Activated CD4-positive, alpha-beta T cell treated with anti-CD3 and anti-CD28 coated beads for 36 hours (primary cell): ENCODE measurements around the gene PPM1L. TPM values are rescaled to one million over a fixed set of nuclear protein-coding genes. Genes with fewer than 3 reads are reported as not detected.

Experiments
- ATAC-seq: fragments of 200-7000 bp; cut with Tn5 transposase; one replicate; pipeline ENCODE4 v1.10.0; 2021; ENCODE audit warnings: mild to moderate bottlenecking, moderate library complexity
- CTCF ChIA-PET: fragments of 350-600 bp; sonication (Branson Sonifier 250); formaldehyde crosslinking; loops from one replicate; lab custom pipeline; 2021; ENCODE audit warnings: antibody characterized with exemption; lab: Charles Lee
- POLR2A ChIA-PET: fragments of 350-600 bp; sonication (Branson Sonifier 250); formaldehyde crosslinking; loops from one replicate; lab custom pipeline; 2021; ENCODE audit warnings: antibody characterized with exemption, inconsistent platforms; lab: Charles Lee
- DNase-seq: peaks from one replicate; pipeline ENCODE4 v3.0.0-alpha.2; 2020
- H3K27ac Mint-ChIP-seq: one replicate; pipeline ENCODE4 v1.8.0; 2021; ENCODE audit warnings: mixed read lengths
- H3K27me3 Mint-ChIP-seq: one replicate; pipeline ENCODE4 v1.8.0; 2021; ENCODE audit warnings: mixed read lengths
- H3K36me3 Mint-ChIP-seq: one replicate; pipeline ENCODE4 v1.8.0; 2021; ENCODE audit warnings: low read depth, mixed read lengths
- H3K4me1 Mint-ChIP-seq: one replicate; pipeline ENCODE4 v1.8.0; 2021; ENCODE audit warnings: mixed read lengths
- H3K4me3 Mint-ChIP-seq: one replicate; pipeline ENCODE4 v1.8.0; 2021; ENCODE audit warnings: mild to moderate bottlenecking, moderate library complexity, mixed read lengths
- H3K9me3 Mint-ChIP-seq: one replicate; pipeline ENCODE4 v1.8.0; 2021; ENCODE audit warnings: low read depth, mixed read lengths
- intact Hi-C, 2 experiments: fragments of 100-400 bp; cut with DNase I in 1 of 2; cut with micrococcal nuclease in 1 of 2; formaldehyde crosslinking; loops; one replicate each; pipeline versions ENCODE4 v1.14.2 to v1.15.1; 2022 to 2024; cut with DNase I, micrococcal nuclease
- total RNA-seq, 2 experiments: library from RNA; stranded (reverse); gene quantifications; one replicate each; pipeline ENCODE4 v1.2.3, GENCODE V29; 2021

PPM1L gene
- total RNA-seq, 2 experiments from 2014 or later, result 1.8 to 2.4 TPM

- intact Hi-C loops, result no loop called here
- no peak for DNase-seq
- no peaks in the 10 kb centered on the region for H3K36me3 Mint-ChIP-seq
- H3K4me3 Mint-ChIP-seq, result no peak overlapping the region
- H3K4me1 Mint-ChIP-seq, result no peaks in the 10 kb centered on the region
- no peaks in the 10 kb centered on the region for H3K27me3 Mint-ChIP-seq
- ChIA-PET POLR2A (no interaction called here), CTCF (interaction anchor here (0.6 kb wide), 1 partner anchor 243 kb away, joined by 3 read pairs; no protein-coding TSS in a partner anchor)
- ATAC-seq, result no peak
- H3K27ac Mint-ChIP-seq, result no peak overlapping the region
- peaks cover 9% of the 10 kb centered on the region for H3K9me3 Mint-ChIP-seq
These were observed 294.9 kb downstream of the PPM1L start for GRCh38 chr3:161050935-161051334.

DNA sequence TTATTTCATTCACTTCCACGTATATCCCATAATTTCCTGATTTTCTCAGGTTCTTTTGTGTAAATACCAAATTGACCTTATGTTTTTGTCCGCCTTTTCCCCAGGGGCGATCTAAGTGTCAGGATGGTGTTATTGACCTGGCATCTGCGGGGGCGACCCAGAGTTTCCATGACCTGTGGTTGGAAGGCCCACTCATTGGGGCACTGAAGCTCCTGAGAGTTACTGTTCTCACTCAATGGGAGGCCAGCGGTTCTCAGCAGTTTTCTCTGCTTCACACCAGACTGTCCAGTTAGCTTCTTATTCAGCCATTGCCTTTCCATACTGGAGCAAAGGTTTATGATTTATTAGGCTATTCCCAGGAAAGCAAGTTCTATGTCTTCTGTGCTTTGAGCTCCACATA lies 295.8 kb downstream of the PPM1L start:
- H3K4me1 Mint-ChIP-seq, result no peaks in the 10 kb centered on the region
- no peak overlapping the region for H3K4me3 Mint-ChIP-seq
- H3K27ac Mint-ChIP-seq, result no peak overlapping the region
- H3K27me3 Mint-ChIP-seq, result no peaks in the 10 kb centered on the region
- peaks cover 8% of the 10 kb centered on the region for H3K9me3 Mint-ChIP-seq
- intact Hi-C loops, result no loop called here
- DNase-seq (no peak), ATAC-seq (no peak)
- POLR2A ChIA-PET, result no interaction called here
- H3K36me3 Mint-ChIP-seq, result no peaks in the 10 kb centered on the region
- CTCF ChIA-PET, result no interaction called here

DNA sequence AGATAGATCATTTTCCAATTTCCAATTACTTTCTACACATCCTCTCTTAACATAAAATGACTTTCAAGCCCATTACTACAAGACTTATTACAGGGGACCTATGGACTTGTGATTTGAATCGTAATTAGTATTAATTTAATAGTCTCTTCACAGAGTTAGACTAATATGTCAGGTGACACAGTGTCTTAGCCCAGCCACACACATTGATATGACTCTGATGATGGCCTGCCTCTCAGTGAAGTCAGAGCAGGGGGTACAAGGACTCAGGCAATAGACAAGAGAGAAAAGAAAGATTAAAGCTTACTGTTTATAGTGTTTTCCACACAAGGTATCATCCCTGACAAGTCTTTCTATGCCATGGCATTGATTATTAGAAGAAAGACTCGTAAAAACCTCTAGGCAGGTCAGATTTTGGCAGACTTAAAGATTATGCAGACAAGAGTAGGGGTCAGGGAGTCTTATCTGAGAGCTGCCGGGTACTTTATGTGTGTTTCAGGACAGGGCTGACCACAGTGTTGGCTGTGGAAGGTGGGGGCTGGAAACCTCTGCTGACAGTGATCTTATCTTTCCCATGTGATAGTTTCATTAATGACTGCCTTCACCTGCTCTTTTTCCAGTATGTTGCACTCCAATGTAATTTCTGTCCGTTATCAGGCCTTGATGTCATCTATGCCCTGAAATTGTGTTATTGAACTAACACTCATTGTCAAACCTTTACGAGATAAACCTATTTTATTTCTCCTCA lies 299.0 kb downstream of the PPM1L start:
- POLR2A ChIA-PET, result no interaction called here
- CTCF ChIA-PET, result no interaction called here
- H3K4me1 Mint-ChIP-seq, result no peaks in the 10 kb centered on the region

DNA sequence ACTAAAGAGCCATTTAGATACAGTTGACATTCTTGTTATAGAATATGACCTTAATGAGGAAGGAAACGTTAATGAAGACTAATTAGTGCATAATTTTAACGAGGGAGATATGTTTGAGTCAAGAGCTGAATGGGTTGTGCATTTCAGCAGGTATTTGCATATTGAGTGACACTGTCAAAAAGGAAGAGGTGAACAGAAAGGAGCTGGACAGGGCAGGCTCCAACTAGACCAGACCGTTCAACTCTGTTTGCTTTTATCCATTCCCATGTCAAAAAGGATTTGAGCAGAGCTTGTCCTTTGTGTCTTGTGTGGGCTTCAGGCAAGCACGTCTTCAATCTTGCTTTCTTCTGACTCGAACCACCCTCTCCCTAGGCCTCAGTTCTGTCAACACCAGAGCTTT lies 308.4 kb downstream of the PPM1L start:
- H3K4me1 Mint-ChIP-seq, result no peaks in the 10 kb centered on the region
- POLR2A ChIA-PET, result no interaction called here
- no peak overlapping the region for H3K27ac Mint-ChIP-seq
- H3K36me3 Mint-ChIP-seq, result no peaks in the 10 kb centered on the region
- no peak for DNase-seq
- CTCF ChIA-PET, result no interaction called here
- H3K4me3 Mint-ChIP-seq, result no peak overlapping the region
- H3K27me3 Mint-ChIP-seq, result no peaks in the 10 kb centered on the region
- ATAC-seq, result no peak
- H3K9me3 Mint-ChIP-seq, result no peaks in the 10 kb centered on the region
- intact Hi-C loops, result no loop called here

More for the DNA sequence above, 299.0 kb downstream of the PPM1L start:
- DNase-seq (no peak), ATAC-seq (no peak)
- no peak overlapping the region for H3K27ac Mint-ChIP-seq
- peaks cover under 1% of the 10 kb centered on the region for H3K9me3 Mint-ChIP-seq
- H3K27me3 Mint-ChIP-seq, result no peaks in the 10 kb centered on the region
- no peaks in the 10 kb centered on the region for H3K36me3 Mint-ChIP-seq
- intact Hi-C loops, result no loop called here
- no peak overlapping the region for H3K4me3 Mint-ChIP-seq

GRCh38 chr3:161066930-161067329 lies 310.9 kb downstream of the PPM1L start:
- no peak for DNase-seq
- no peak overlapping the region for H3K4me3 Mint-ChIP-seq
- CTCF ChIA-PET, result interaction anchor here (1.0 kb wide), 1 partner anchor 147 kb away, joined by 3 read pairs; no protein-coding TSS in a partner anchor
- H3K9me3 Mint-ChIP-seq, result no peaks in the 10 kb centered on the region
- POLR2A ChIA-PET, result no interaction called here
- intact Hi-C loops, result no loop called here
- no peak overlapping the region for H3K27ac Mint-ChIP-seq
- H3K36me3 Mint-ChIP-seq, result no peaks in the 10 kb centered on the region
- H3K27me3 Mint-ChIP-seq, result no peaks in the 10 kb centered on the region
- peaks cover 4% of the 10 kb centered on the region for H3K4me1 Mint-ChIP-seq
- ATAC-seq, result no peak

DNA sequence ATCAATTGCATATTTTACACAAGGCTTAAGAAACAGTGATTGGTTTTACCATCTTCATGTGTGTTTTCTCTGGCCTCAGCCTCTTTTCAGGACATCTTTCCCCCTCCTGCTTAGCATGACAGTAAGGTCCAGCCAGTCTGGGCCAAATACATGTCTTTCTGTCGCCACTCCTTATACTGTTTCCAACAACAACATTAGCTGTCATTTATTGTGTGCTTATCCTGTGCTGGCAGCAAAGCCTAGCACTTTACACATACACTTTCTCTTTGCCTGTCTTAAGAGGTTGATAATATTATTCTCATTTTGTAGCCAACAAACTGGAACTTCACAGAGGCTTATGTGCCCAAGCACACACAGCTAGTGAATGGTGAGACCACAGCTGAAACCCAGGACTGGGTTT lies 311.3 kb downstream of the PPM1L start:
- ChIA-PET POLR2A (interaction anchor here (0.6 kb wide), 1 partner anchor 36 kb away, joined by 3 read pairs; no protein-coding TSS in a partner anchor), CTCF (no interaction called here)
- Mint-ChIP-seq H3K4me3 (no peak overlapping the region), H3K9me3 (no peaks in the 10 kb centered on the region), H3K36me3 (no peaks in the 10 kb centered on the region), H3K27me3 (no peaks in the 10 kb centered on the region), H3K27ac (no peak overlapping the region), H3K4me1 (peaks cover 6% of the 10 kb centered on the region)
- ATAC-seq, result no peak
- DNase-seq, result no peak
- intact Hi-C loops, result no loop called here

DNA sequence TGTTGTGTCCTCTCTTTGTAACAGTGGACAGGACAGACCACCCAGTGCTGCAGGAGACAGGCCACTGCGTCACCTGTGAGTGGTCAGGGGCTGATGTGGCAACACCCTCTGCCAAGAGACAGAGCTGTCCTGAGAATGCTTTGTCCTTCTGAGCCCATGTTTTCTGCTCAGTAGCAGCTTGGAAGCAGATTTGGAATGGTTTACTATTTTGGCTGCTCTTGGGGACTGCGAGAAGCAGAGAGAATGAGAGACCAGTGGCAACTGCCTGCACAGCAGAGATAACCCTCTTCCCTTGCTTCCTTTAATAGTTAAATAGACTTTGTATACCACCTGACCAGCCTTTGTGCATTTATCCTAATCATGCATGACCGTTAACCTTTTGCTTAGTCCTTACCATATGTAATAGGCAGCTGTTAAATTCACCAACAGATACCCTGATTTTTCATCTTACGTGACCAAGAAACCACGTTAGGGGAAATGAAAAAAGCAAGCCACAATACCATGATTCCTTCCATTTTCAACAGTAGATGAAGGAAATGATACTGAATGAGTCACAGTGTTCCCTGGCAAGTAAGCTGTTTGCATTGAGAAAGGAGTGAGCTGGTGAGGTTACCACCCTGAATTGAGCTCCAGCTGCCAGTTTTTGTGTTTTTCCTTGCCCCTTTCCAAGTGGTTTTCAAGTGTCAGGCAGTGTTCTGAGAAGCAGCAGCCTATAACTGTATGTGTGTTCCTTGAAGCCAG lies 313.6 kb downstream of the PPM1L start:
- intact Hi-C loops, result no loop called here

DNA sequence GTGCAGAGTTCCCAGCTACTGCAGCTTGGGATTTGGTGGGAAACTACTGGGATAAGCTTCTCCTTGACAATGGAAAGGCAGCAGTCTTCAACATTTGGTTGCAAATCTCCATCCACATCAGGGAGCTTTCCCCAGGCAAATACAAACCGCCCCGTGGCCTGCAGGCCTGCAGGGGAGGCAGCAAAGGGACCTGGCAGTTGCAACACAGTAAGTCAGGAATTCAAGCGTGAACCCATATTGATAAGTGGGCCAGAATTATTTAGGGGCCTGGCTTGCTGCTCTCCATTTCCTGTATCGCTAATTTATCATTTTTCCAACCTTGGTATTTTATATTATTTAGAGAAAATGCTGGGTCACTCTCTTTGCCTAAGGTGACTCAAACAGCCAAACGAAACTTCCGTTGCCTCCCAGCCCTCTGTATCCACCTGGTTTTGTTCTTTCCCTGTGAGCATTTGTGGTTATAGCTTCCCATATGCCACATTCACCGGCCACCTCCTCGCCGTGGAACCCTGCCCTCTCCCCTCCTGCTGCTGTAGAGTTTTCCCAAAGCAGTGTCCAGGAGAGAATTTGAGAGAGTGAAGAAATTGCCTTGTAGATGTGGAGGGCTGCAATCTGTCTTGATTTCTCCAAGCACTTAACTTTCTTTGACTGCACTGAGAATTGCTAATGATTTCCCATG lies 314.4 kb downstream of the PPM1L start:
- no peaks in the 10 kb centered on the region for H3K9me3 Mint-ChIP-seq
- H3K4me3 Mint-ChIP-seq, result no peak overlapping the region
- DNase-seq (no peak), ATAC-seq (no peak)
- CTCF ChIA-PET, result no interaction called here
- H3K27ac Mint-ChIP-seq, result no peak overlapping the region
- no peaks in the 10 kb centered on the region for H3K27me3 Mint-ChIP-seq
- H3K36me3 Mint-ChIP-seq, result no peaks in the 10 kb centered on the region
- H3K4me1 Mint-ChIP-seq, result peaks cover 12% of the 10 kb centered on the region
- POLR2A ChIA-PET, result no interaction called here
- intact Hi-C loops, result no loop called here

More for the DNA sequence above, 313.6 kb downstream of the PPM1L start:
- H3K27ac Mint-ChIP-seq, result no peak overlapping the region
- H3K36me3 Mint-ChIP-seq, result no peaks in the 10 kb centered on the region
- H3K27me3 Mint-ChIP-seq, result no peaks in the 10 kb centered on the region
- DNase-seq (no peak), ATAC-seq (peak; percentile 60)
- no peaks in the 10 kb centered on the region for H3K9me3 Mint-ChIP-seq
- peaks cover 12% of the 10 kb centered on the region for H3K4me1 Mint-ChIP-seq
- H3K4me3 Mint-ChIP-seq, result no peak overlapping the region
- ChIA-PET CTCF (interaction anchor here (0.6 kb wide), 1 partner anchor 1929 kb away, joined by 3 read pairs; no protein-coding TSS in a partner anchor), POLR2A (no interaction called here)

GRCh38 chr3:161070980-161071663 lies 315.1 kb downstream of the PPM1L start:
- no peak for DNase-seq
- Mint-ChIP-seq H3K9me3 (no peaks in the 10 kb centered on the region), H3K36me3 (no peaks in the 10 kb centered on the region), H3K27ac (no peak overlapping the region), H3K27me3 (peaks cover 2% of the 10 kb centered on the region), H3K4me1 (peaks cover 12% of the 10 kb centered on the region), H3K4me3 (no peak overlapping the region)
- intact Hi-C loops, result no loop called here
- POLR2A ChIA-PET, result no interaction called here
- CTCF ChIA-PET, result no interaction called here
- ATAC-seq, result no peak

DNA sequence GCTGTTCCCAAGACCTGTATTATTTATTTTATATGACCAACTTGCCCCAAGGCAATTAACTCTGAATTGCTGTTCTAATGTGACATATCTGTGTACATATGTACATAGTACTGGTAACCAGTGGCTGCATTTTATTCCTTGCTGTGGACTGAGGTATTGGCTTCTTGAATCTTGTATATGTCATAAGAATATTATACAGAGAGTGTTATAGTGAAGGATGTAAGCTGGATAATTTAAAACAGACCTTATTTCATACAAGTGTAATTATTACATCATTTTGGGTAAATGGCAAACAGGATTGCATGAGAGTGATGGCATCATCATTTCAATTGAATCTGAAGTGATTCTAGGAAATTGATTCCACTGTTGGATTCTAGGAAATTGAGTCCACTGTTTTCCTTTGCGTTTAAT lies 316.2 kb downstream of the PPM1L start:
- no peaks in the 10 kb centered on the region for H3K9me3 Mint-ChIP-seq
- ATAC-seq, result peak; percentile 26
- CTCF ChIA-PET, result interaction anchor here (0.6 kb wide), 1 partner anchor 22 kb away, joined by 3 read pairs; no protein-coding TSS in a partner anchor

GRCh38 chr3:161072751-161073150 lies 316.7 kb downstream of the PPM1L start:
- ChIA-PET CTCF (no interaction called here), POLR2A (no interaction called here)
- peaks cover 13% of the 10 kb centered on the region for H3K4me1 Mint-ChIP-seq
- H3K27me3 Mint-ChIP-seq, result peaks cover 2% of the 10 kb centered on the region
- intact Hi-C loops, result no loop called here
- no peak overlapping the region for H3K4me3 Mint-ChIP-seq
- H3K36me3 Mint-ChIP-seq, result no peaks in the 10 kb centered on the region
- DNase-seq, result no peak
- H3K9me3 Mint-ChIP-seq, result no peaks in the 10 kb centered on the region
- ATAC-seq, result no peak
- H3K27ac Mint-ChIP-seq, result peak overlapping the region; percentile 17

More for the DNA sequence above, 316.2 kb downstream of the PPM1L start:
- POLR2A ChIA-PET, result no interaction called here
- Mint-ChIP-seq H3K4me1 (peaks cover 12% of the 10 kb centered on the region), H3K4me3 (no peak overlapping the region), H3K36me3 (no peaks in the 10 kb centered on the region), H3K27ac (no peak overlapping the region), H3K27me3 (peaks cover 2% of the 10 kb centered on the region)
- DNase-seq, result no peak
- intact Hi-C loops, result no loop called here
